IPS-NIHi11 (cell line): ENCODE measurements around the gene CLDN22.

ENCODE experiments used
- DNase-seq: peaks from one replicate; pipeline ENCODE4 v3.0.0; 2012; ENCODE audit warnings: mixed read lengths, low spot score

The CLDN22 gene

GRCh38 chr4:183320211-183321059 is at the start of gene CLDN22:
Gene CLDN22 (minus strand): TSS chr4:183320276. CDS start chr4:183320218, 58 bp downstream.
- no peak for DNase-seq

- no peak for DNase-seq
These were observed 49.0 kb upstream of the CLDN22 start for GRCh38 chr4:183369073-183369472.

GRCh38 chr4:183366206-183366835 is 46.2 kb upstream of the CLDN22 start:
- DNase-seq = no peak

- DNase-seq = no peak
These were observed 43.9 kb upstream of the CLDN22 start for GRCh38 chr4:183364025-183364424.

GRCh38 chr4:183362916-183363542 is 43.0 kb upstream of the CLDN22 start:
- DNase-seq = peak; percentile 46

- DNase-seq = no peak
These were observed 42.0 kb upstream of the CLDN22 start for GRCh38 chr4:183362036-183362435.

GRCh38 chr4:183360161-183360919 is 40.3 kb upstream of the CLDN22 start:
- no peak for DNase-seq

GRCh38 chr4:183358215-183358755 is 38.2 kb upstream of the CLDN22 start:
- DNase-seq = no peak

- DNase-seq = no peak
These were observed 37.0 kb upstream of the CLDN22 start for GRCh38 chr4:183356931-183357675.

- DNase-seq = no peak
These were observed 36.2 kb upstream of the CLDN22 start for GRCh38 chr4:183356173-183356830.

GRCh38 chr4:183355405-183355804 is 35.3 kb upstream of the CLDN22 start:
- no peak for DNase-seq

- DNase-seq = no peak
These were observed 34.1 kb upstream of the CLDN22 start for GRCh38 chr4:183354219-183354618.

- no peak for DNase-seq
These were observed 33.5 kb upstream of the CLDN22 start for GRCh38 chr4:183353557-183353956.

- DNase-seq = no peak
These were observed 32.5 kb upstream of the CLDN22 start for GRCh38 chr4:183352546-183352945.

- no peak for DNase-seq
These were observed 30.4 kb upstream of the CLDN22 start for GRCh38 chr4:183350317-183351071.

GRCh38 chr4:183349673-183350072 is 29.6 kb upstream of the CLDN22 start:
- no peak for DNase-seq

GRCh38 chr4:183348706-183349659 is 28.9 kb upstream of the CLDN22 start:
- no peak for DNase-seq

- no peak for DNase-seq
These were observed 28.1 kb upstream of the CLDN22 start for GRCh38 chr4:183348136-183348535.

GRCh38 chr4:183347566-183347965 is 27.5 kb upstream of the CLDN22 start:
- no peak for DNase-seq
